GM21515 (cell line): ENCODE results near the gene THAP4.
A peak's percentile ranks its signal among the peaks of the same experiment; 100 is the strongest.
"Not testable (repeated sequence)": the region's sequence is repeated elsewhere in the genome, so short reads cannot be mapped to it uniquely, and the experiment has no call there.

Experiments
- ATAC-seq: cut with Tn5 transposase; IDR thresholded peaks from one replicate; pipeline ENCODE4 v1.9.1; 2021; ENCODE audit not compliant: unreplicated experiment

THAP4 gene

DNA sequence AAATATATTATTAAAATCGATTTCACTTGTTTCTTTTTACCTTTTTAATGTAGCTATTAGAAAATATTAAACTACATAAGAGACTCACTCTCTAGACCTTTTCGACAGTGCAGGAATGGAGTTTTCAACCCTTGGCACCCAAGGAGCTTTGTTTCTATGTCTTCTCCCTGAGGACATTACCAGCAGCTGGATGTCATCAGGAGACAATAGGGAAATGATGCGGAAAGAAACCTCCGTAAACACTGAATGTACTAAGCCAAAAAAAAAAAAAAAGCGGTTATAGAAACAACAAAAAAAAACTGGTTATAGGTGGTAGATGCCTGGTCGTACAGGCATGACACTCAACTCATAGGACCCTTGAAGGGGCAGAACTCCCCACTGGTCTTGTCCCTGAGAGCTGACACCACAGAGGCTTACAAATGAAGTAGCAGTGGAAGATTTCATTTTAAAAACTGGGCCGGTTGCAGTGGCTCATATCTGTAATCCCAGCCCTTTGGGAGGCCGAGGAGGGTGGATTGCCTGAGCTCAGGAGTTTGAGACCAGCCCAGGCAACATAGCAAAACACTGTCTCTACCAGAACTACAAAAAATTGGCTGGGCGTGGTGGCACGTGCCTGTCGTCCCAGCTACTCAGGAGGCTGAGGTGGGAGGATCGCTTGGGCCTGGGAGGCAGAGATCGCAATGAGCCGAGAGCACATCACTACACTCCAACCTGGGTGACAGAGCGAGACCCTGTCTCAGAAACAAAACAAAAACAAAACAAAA, 23.8 kb downstream of the THAP4 start:
- ATAC-seq: no peak

DNA sequence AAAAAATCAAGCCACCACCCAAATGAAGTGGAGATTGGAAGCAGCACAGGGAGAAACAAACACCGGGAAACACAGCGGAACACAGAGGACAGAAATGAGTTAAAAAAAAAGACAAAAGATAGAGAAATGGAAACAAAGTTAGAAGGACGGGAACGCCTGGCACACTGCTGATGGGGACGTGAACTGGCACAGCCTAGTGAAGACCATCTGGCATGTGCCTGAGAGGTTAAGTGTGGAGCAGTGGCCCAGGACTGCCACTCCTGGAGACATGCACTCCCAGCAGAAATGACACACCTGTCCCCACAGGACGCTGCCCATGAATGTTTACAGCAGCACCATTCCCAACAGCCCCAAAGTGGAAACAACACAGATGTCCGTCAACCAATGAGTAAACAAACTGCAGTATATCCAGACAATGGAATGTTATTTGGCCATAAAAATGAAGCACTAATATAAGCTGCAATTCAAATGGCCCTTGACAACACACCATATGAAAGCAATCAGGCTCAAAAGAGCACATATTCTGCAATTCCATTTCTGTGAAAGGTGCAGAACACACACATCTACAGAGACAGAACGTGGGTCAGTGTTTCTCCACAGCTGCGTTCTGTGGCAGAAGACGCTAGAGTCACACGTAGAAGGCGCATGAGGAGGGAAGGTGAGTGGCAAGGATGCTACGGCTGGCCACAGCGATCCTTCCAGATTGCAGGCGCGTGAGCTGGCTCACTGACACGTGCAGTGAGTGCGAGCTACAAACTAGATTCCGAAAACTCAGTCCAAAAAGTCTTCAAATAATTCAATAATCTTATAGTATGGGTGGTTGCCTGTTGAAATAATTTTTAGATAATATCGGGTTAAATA, 24.6 kb downstream of the THAP4 start:
- no peak for ATAC-seq

DNA sequence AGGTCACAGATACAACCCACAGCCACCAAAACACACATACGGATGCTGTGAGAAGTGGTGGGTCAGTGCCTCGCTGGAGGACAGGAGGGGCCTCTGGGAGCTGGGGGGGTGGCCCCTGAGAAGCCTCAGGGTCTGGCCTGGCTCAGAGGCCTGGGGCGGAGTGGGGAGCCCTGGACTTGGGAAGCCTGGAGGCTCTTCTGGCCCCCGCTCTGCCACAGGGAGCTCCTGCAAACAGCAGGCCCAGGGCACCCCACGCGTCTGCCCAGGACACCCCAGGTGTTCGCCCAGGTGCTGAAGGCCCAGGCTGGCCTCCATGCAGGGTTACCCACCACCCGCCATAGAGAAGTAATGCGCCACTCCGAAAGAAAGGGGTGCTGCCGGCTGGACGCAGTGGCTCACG, 25.9 kb downstream of the THAP4 start:
- ATAC-seq: no peak

DNA sequence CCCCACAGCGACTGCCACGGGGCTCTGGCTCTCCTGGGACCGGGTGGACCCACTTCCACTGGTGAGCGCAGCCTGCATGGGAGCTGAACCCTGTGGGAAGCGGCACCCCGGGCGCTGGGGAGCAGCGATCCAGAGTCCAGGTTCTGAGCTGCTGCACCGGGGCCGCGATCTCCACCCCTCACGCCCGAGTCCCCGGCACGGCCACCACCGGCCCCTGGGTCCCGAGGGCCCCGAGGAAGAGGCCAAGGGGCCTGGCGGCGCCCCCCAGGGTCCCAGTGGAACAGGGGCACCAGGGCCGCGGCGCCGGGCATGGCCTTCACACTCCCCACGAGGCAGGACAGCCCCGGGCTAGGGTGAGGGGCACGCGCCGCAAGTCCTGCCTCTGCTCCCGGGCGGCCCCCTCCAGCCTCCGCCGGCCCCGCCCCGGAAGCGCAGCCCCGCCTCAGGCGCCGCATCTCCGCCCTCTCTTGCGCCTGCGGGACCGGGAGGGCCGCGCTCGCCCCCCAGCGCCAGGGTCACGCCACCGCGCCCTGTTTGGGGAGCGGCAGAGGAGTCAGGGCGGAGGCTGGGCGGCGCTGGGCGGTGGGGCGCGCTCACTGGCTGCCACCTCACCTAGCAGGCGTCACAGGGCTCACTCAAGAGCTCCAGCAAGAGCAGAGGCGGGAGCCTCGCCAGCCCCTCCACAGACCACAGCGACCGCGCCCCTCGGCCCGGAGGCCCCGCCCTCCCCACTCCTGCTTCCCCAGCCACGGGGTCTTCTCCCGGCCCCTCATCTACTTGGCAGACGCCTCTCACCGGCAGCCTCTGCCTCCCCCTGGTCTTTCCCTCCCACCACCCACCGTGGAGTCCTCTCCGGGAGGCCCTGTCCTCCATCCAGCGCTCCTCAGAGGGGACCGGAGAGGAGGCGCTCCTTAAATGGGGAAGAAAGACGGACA, 26.8 kb downstream of the THAP4 start:
- ATAC-seq: peak; percentile 97

DNA sequence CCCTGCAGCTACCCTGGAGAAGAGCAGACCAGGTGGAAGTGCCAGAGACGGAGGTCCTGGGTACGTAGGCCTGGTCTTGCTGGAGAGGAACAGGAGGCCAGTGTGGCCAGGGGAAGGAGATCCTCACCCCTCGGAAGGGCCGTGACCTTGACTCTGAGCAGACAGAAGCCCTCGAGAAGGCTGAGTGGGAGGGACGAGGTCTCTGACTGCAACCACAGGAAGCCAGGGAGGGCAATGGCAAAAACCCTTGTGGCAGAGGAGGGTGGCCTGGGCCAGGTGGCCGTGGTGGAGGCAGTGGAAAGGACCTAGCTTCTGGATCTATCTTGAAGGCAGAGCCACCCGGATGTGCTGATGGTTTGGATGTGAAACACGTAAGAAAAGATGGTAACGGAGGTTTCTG, 28.1 kb downstream of the THAP4 start:
- no peak for ATAC-seq

DNA sequence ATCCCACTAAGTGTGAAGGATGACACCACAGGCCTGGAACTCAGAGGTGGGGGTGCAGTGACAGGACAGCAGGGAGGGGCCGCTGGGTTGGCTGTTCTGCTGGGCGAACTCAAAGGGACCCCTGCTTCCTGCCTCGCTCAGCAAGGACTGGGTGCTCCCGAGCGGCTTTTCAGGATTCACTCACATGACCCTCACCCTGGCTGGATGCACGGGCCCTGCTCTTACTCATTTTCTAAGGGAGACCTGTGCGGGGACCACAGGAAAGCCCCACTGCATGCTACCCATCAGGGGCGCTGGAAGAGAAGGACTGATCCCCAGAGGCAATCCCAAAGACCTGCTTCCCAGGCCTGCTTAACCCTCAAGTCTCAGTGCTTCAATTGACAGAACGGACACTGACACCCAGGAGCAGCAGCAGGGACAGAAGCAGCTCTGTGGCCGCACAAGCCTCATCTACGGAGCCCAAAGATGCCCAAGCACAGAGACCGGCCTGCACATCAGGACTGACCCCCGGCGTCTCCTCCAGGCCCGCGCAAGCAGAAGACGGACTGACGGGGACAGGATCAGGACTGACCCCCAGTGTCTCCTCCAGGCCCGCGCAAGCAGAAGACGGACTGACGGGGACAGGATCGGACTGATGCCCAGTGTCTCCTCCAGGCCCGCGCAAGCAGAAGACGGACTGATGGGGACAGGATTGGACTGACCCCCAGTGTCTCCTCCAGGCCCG, 29.6 kb downstream of the THAP4 start:
- no peak for ATAC-seq

DNA sequence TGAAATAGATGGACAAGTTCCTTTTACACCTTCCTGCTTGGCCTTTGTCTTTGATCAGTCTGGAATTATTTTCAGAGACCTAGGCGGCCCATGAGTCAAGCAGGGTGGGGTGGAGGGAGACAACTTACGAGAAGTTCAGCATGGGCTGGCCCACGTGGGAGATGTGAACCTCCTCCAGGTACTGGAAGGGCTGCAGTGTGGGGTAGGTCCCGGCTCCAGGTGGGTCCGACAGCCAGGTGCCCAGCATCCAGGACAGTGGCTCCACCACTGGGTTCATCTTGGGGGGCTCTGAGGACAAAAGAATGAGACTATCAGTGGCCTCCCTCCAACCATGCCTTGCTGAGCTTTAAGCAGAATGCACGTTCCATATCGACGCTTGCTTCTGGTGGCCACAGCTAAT, 30.8 kb downstream of the THAP4 start:
- no peak for ATAC-seq

DNA sequence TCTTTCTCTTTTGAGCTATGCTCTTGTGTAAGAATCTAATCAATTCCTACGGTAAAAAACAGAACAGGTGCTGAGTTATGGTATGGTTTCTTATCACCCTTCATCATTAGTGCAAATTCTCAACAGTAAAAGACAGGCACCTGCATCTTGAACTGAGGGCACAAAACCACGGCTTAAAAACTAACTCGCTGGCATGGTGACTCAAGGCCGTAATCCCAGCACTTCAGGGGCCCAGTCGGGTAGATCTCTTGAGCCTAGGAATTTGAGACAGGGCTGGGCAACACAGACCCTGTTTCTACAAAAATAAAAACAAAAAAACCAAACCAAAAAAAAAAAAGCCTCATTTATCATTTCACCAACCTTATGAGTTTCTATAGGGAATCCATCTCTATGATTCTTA, 33.3 kb downstream of the THAP4 start:
- ATAC-seq: no peak

DNA sequence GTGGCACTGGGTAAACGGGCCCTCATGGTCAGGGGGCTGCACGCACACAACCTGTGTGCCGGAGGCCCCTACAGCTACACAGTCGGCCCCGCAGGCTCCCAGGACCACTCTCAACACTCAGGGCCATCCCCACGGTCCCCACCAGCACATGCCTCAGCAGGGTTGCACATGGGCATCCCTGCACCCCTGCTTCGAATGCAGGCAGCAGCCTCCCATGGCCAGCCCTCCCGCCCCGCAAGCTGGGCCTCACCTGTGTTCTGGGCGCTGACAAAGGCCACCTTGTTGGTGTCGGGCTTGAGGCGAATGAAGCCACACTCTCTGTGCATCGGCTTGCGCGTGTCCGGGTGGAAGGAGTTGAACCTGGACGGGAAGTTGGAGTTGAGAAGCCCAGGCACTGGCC, 34.2 kb downstream of the THAP4 start:
- no peak for ATAC-seq

DNA sequence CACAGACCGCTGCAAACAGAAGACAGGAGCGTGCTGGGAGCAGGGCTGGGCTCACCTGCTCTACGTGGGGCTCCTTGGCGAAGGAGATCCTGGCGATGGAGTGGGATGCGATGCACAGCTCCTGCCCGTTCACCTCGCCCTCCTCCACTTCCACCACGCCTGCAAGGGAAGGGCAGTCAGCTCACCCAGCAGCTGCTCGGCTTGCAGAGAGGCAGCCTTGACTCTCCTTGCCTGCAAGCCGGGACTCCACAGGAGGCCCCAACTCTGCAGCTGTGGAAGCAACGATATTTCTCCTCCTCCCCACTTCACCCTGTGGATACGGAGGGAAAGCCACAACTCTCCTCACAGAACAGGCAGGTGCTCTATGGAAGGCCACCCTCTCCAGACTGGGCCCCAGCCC, 35.1 kb downstream of the THAP4 start:
- no peak for ATAC-seq

DNA sequence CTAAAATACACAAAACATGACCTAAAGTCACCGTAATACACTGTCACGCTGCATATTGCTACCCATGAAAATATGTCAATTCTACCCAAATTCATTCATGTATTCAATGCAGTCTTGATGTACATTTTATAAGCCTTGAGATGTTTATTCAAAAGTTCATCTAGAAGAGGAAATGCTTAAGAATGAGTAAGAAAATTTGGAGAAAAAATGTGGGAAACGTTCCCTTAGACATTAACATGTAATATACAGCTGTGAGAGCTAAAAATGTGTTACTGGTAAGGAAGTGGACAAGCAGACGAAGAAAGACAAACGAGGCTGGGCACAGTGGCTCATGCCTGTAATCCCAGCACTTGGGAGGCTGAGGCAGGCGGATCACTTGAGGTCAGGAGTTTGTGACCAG, 37.3 kb downstream of the THAP4 start:
- ATAC-seq: no peak

DNA sequence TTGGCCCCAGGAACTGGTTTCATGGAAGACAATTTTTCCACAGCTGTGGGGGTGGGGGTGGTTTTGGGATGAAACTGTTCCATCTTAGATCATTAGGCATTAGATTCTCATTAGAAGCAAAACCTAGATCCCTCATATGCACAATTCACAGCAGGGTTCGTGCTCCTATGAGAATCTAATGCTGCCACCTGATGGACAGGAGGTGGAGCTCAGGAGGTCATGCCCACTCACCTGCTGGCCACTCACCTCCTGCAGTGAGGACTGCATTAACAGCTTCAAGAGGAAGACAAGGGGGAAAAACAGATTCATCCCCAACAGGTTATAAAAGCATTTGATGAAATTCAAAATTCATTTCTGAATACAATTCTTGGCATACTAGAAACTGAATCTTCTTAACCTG, 38.5 kb downstream of the THAP4 start:
- ATAC-seq: no peak

DNA sequence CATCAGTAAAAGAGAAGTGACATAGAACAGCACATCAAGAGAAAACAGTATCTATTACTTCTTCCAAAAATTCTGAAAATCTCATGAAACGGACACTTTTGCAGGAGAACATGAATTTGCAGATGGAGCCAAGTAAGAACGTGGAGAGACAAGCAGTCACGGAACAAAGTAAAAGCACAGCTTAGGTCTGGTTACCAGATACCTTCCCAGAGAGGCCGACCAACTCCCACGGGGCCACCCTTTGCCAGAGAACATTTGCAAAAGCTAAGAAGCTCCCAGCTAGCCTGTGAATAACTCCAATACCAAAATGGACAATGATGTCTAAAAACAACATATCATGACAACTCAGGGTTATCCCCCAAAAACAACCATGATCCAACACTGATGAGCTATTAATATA, 38.9 kb downstream of the THAP4 start:
- no peak for ATAC-seq

DNA sequence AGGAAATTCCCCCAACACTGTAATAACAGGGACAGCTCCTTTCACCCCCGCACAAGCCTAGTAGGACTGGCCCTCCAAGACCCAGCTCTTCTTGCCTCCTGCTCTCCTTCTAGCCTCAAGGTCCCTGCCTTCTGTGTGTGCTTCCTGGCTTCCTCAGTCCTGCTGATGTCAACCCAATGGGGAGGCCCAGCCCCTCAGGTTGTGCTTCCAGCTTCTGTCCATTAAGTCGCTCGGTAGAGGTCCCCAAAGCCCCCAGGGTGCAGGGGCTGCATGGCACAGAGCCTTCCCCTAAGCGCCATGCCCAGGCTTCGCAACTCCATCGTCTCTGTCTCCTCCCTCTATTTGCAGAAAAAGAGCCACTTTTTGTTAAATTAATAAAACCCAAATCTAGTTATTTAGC, 39.4 kb downstream of the THAP4 start:
- no peak for ATAC-seq

DNA sequence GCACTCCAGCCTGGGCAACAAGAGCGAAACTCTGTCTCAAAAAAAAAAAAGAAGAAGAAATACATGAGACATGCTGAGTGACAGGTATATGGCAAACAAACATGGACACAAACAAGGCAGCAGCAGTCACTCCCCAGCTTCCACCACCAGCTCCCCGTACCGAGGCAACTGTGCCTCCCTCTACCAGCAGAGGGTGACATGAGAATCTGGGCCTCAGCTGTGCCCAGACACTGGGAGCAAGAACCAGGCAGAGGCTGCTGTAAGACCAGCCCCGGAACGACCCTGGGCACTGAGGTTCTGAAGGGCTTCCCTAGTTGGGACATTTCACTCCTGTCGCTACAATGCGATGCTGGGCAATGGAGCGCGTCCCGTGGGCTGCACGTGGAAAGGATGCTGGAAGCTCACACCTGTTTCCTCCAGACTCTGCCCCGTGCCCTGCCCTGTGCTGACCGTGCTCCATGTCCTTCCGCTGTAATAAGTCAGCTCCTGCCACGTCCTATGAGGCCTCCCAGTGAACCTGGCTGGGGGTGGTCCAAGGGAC, 41.3 kb downstream of the THAP4 start:
- ATAC-seq: no peak

DNA sequence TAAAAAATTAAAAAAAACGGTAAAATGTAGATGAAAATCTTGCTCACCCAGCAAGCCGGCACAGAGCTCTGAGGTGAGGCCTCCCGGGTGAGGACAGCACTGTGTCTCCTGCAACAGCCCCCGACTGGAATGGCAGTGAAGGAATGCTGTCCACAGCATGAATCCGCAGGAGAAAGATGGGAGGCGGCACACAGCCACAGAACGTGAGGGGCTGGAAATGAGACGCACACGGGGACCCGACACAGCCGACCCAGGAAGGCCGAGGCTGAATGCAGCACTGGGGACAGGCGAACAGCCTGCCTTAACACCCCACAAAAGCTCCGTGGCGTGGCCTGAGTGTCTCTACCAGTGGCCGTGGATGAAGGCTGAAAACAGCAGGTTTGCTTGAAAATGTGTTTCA, 43.7 kb downstream of the THAP4 start:
- ATAC-seq: no peak

DNA sequence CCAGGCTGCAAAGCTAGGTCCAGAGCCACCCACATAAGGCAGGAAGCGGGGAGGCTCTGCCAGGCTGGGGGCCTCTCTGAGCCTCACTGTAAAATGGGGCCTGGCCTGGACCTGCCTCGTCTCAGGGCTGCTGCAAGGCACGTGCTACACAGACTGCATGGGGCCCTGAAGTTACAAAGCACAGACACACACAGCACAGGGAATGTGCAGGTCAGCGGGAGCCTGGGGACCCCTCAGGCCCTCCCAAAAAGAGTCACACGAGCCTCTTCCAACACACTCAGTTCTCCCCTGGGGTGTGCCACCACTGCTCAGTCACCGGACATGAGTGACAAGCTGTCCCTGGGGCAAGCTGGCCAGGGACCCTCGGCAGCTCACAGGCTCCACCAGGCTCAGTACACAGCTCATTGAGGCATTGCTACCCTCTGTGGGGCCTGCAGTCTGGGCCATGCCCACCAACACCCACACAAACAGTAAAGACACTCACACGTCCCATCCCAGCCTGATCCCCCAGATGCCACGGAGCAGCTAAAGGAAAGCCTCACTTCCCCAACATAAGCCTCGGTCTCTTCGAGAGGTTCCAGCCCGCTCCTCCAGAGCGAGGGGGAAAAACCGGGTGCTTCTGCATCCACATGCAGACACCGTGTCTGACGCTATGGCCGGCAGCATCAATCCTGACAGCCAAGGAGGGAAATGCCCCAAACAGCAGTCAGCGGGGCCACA, 44.7 kb downstream of the THAP4 start:
- ATAC-seq: no peak

DNA sequence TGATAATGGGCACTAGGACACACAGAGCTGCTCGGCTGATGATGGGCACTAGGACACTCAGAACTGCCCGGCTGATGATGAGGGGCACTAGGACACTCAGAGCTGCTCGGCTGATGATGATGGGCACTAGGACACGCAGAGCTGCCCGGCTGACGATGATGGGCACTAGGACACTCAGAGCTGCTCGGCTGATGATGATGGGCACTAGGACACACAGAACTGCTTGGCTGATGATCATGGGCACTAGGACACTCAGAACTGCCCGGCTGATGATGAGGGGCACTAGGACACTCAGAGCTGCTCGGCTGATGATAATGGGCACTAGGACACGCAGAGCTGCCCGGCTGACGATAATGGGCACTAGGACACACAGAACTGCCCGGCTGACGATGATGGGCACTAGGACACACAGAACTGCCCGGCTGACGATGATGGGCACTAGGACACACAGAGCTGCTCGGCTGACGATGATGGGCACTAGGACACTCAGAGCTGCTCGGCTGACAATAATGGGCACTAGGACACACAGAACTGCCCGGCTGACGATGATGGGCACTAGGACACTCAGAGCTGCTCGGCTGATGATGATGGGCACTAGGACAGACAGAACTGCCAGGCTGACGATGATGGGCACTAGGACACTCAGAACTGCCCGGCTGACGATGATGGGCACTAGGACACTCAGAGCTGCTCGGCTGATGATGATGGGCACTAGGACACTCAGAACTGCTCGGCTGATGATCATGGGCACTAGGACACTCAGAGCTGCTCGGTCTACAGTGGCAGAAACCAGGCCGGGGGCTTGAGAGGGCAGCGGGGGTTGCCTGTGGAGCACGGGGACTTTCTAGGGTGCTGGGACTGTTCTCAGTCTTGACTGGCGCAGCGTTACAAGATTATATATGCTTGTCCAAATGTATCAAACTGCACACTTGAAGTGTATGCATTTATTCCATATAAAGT, 46.2 kb downstream of the THAP4 start:
- ATAC-seq: not testable (repeated sequence)

DNA sequence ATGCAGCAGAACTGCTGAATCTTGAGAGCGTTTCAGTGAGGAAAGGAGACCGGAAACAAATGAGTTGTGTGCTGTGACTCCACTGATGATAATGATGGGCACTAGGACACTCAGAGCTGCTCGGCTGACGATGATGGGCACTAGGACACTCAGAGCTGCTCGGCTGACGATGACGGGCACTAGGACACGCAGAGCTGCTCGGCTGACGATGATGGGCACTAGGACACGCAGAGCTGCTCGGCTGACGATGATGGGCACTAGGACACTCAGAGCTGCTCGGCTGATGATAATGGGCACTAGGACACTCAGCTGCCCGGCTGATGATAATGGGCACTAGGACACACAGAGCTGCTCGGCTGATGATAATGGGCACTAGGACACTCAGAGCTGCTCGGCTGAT, 47.1 kb downstream of the THAP4 start:
- ATAC-seq: not testable (repeated sequence)
